HepG2 (cell line): ENCODE measurements around the gene CNNM1. TPM values are rescaled to one million over a fixed set of nuclear protein-coding genes. Genes with fewer than 3 reads are reported as not detected.
A peak's percentile ranks its signal among the peaks of the same experiment; 100 is the strongest.

ENCODE experiments used
- FOXJ3 ChIP-seq: sonication (generic); formaldehyde crosslinking; IDR thresholded peaks from 2 replicates; pipeline ENCODE4 v1.4.0; 2020; ENCODE audit warnings: missing genetic modification reagents, mild to moderate bottlenecking, borderline replicate concordance
- JDP2 ChIP-seq: sonication (generic); formaldehyde crosslinking; IDR thresholded peaks from 2 replicates; pipeline ENCODE4 v1.8.1; 2022; ENCODE audit warnings: missing genetic modification reagents, borderline replicate concordance
- JUN ChIP-seq: sonication (generic); formaldehyde crosslinking; IDR thresholded peaks from 2 replicates; pipeline ENCODE4 v1.4.0; 2020; ENCODE audit warnings: mild to moderate bottlenecking, missing genetic modification reagents
- KDM3A ChIP-seq: IDR thresholded peaks from 2 replicates; pipeline ENCODE4 v1.6.1; 2018; ENCODE audit warnings: low read depth, missing compliant biosample characterization
- MATR3 ChIP-seq: sonication (generic); formaldehyde crosslinking; IDR thresholded peaks from 2 replicates; pipeline ENCODE4 v1.4.0; 2020; ENCODE audit warnings: missing genetic modification reagents
- MIER2 ChIP-seq: IDR thresholded peaks from 2 replicates; pipeline ENCODE4 v1.6.1; 2016; ENCODE audit warnings: missing biosample characterization, missing genetic modification reagents
- NFKBIZ ChIP-seq: IDR thresholded peaks from 2 replicates; pipeline ENCODE4 v1.6.1; 2018; ENCODE audit warnings: missing genetic modification reagents, missing compliant biosample characterization
- SIN3B ChIP-seq: fragments of 150-350 bp; IDR thresholded peaks from 2 replicates; pipeline ENCODE4 v1.6.1; 2014; ENCODE audit warnings: low read length
- SSRP1 ChIP-seq: IDR thresholded peaks from 2 replicates; pipeline ENCODE4 v1.6.1; 2016; ENCODE audit warnings: control low read depth
- STAT5B ChIP-seq: sonication (generic); formaldehyde crosslinking; IDR thresholded peaks from 2 replicates; pipeline ENCODE4 v1.4.0; 2020; ENCODE audit warnings: missing genetic modification reagents
- ZBED4 ChIP-seq: sonication (generic); formaldehyde crosslinking; IDR thresholded peaks from 2 replicates; pipeline ENCODE4 v1.4.0; 2020; ENCODE audit warnings: missing genetic modification reagents, borderline replicate concordance
- ZBTB2 ChIP-seq: sonication (generic); formaldehyde crosslinking; IDR thresholded peaks from 2 replicates; pipeline ENCODE4 v1.8.0; 2022; ENCODE audit warnings: low read depth, missing genetic modification reagents
- ZBTB21 ChIP-seq: sonication (generic); formaldehyde crosslinking; IDR thresholded peaks from 2 replicates; pipeline ENCODE4 v1.4.0; 2020; ENCODE audit warnings: missing genetic modification reagents
- ZBTB43 ChIP-seq: sonication (generic); formaldehyde crosslinking; conservative IDR thresholded peaks from 2 replicates; pipeline ENCODE4 v1.4.0; 2020; ENCODE audit warnings: missing genetic modification reagents
- ZHX2 ChIP-seq, 2 experiments: sonication (generic) in 1 of 2; formaldehyde crosslinking in 1 of 2; IDR thresholded peaks; 2 replicates each; pipeline versions ENCODE4 v1.6.1 to v1.9.0; 2014 to 2022; ENCODE audit warnings: antibody characterized with exemption in 1 of 2, borderline replicate concordance in 1 of 2, inconsistent platforms in 1 of 2, low read depth in 1 of 2, missing genetic modification reagents in 1 of 2
- ZNF326 ChIP-seq: sonication (generic); formaldehyde crosslinking; IDR thresholded peaks from 2 replicates; pipeline ENCODE4 v1.4.0; 2020; ENCODE audit warnings: missing genetic modification reagents, borderline replicate concordance
- ZNF556 ChIP-seq: sonication (generic); formaldehyde crosslinking; IDR thresholded peaks from 2 replicates; pipeline ENCODE4 v1.4.0; 2020; ENCODE audit warnings: mild to moderate bottlenecking, missing genetic modification reagents, borderline replicate concordance
- polyA plus RNA-seq, 8 experiments: library from polyadenylated mRNA; depleted of rRNA in 3 of 8; stranded (reverse) in 7 of 8; unstranded in 1 of 8; fragments of >200 nt; fragmentation: Illumina TruSeq in 4 of 8; extraction: Trizol in 4 of 8; gene quantifications; 2 replicates each; pipeline versions ENCODE4 v1.2.1 to v1.2.3, GENCODE V29; 2011 to 2016; ENCODE audit warnings: low read depth in 4 of 8, missing spikeins in 1 of 8, mixed read lengths in 1 of 8; ENCODE audit not compliant: insufficient read depth in 1 of 8
- total RNA-seq, 5 experiments: library from RNA; depleted of rRNA; stranded (reverse); fragments of >200 nt; fragmentation: Illumina TruSeq; extraction: Trizol; gene quantifications; 2 replicates each; pipeline ENCODE4 v1.2.3, GENCODE V29; 2016; ENCODE audit warnings: low read depth in 1 of 5

CNNM1 gene
- total and polyA plus RNA-seq, 2 of the 13 experiments (the other 11 are each of a cell fraction or from before 2014, with no cell fraction given) = 4.3 to 9.6 TPM

- TF ChIP-seq ZHX2 (IDR thresholded peaks at IDR 0.05; ENCODE audit: low read depth) (no peak), ZHX2 (CRISPR knock-in tag; IDR thresholded peaks at IDR 0.05; ENCODE audit: borderline replicate concordance) (no peak), ZBTB43 (no peak), KDM3A (CRISPR knock-in tag) (no peak), STAT5B (CRISPR knock-in tag) (no peak), ZNF556 (CRISPR knock-in tag) (no peak), MIER2 (CRISPR knock-in tag) (no peak), MATR3 (CRISPR knock-in tag) (no peak), SIN3B (no peak), ZNF326 (no peak), ZBTB2 (CRISPR knock-in tag) (no peak), SSRP1 (CRISPR knock-in tag) (no peak), ZBTB21 (no peak), FOXJ3 (peak; percentile 65; the same call in 1 of the 2 replicates), JUN (CRISPR knock-in tag) (no peak), NFKBIZ (CRISPR knock-in tag) (no peak), JDP2 (CRISPR knock-in tag) (no peak), ZBED4 (no peak)
These were observed 60.7 kb downstream of the CNNM1 start (continued) for GRCh38 chr10:99389729-99390480.
